Measurements from ENCODE around the gene GK. TPM values are rescaled to one million over a fixed set of nuclear protein-coding genes. Genes with fewer than 3 reads are reported as not detected.
A peak's percentile ranks its signal among the peaks of the same experiment; 100 is the strongest.
"Not testable (repeated sequence)": the region's sequence is repeated elsewhere in the genome, so short reads cannot be mapped to it uniquely, and the experiment has no call there.

Gene GK
- total RNA-seq, 6 experiments from 2014 or later, result 23.6 to 121 (median 73.2) TPM

DNA sequence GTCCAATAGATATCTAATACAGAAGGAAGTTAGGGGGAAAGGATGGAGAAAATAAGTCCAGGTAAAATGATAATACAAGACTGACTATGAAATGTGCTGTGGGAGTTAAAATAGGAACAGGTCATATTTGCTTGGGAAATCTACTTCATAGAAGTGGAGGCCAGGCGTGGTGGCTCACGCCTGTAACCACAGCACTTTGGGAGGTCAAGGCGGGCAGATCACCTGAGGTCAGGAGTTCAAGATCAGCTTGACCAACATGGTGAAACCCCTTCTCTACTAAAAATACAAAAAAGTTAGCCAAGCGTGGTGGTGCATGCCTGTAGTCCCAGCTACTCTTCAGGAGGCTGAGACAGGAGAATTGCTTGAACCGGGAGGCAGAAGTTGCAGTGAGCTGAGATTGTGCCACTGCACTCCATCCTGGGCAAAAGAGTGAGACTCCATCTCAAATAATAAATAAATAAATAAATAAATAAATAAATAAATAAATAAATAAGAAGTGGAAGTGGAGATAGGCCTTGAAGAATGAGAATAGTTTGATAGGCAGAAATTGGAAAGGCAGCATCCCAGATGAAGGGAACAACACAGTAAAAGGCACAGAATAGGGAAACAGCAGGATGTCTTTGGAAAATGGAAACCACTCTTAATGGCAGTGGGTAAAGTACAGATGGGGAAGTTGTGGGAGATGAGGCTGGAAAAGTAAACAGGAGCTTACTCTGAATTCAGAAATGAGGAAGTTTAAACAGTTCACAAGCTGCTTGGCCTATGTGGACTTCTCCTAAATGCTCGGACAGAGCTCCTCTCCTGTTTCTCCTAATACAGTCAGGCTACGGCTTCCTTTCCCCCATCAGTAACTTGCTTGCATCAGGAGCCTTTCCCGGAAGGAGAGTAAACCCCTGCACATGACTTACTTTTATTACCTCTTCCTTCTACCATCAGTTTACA is 15.1 kb upstream of the GK start:
- Histone ChIP-seq H3K9me3 (no peaks in the 10 kb centered on the region), H3K4me1 (peaks cover 0 to 6% (median 0%) of the 10 kb centered on the region in 4 donors), H3K4me3 (no peak overlapping the region), H3K36me3 (no peaks in the 10 kb centered on the region), H3K27ac (no peak overlapping the region), H3K27me3 (no peaks in the 10 kb centered on the region)
- DNase-seq (no peak), ATAC-seq (peak; percentile 24 to 70 (median 51))
- 77% methylated on average over 5 of the region's 8 CpGs for WGBS (ENCODE audit: insufficient coverage, low coverage, low lambda C conversion rate, missing lambda C conversion rate)
- TF ChIP-seq POLR2A (IDR thresholded peaks at IDR 0.05), result no peak
- TF ChIP-seq, protein P1, sequence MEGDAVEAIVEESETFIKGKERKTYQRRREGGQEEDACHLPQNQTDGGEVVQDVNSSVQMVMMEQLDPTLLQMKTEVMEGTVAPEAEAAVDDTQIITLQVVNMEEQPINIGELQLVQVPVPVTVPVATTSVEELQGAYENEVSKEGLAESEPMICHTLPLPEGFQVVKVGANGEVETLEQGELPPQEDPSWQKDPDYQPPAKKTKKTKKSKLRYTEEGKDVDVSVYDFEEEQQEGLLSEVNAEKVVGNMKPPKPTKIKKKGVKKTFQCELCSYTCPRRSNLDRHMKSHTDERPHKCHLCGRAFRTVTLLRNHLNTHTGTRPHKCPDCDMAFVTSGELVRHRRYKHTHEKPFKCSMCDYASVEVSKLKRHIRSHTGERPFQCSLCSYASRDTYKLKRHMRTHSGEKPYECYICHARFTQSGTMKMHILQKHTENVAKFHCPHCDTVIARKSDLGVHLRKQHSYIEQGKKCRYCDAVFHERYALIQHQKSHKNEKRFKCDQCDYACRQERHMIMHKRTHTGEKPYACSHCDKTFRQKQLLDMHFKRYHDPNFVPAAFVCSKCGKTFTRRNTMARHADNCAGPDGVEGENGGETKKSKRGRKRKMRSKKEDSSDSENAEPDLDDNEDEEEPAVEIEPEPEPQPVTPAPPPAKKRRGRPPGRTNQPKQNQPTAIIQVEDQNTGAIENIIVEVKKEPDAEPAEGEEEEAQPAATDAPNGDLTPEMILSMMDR (IDR thresholded peaks at IDR 0.05), result no peak
- intact Hi-C loops (cut with DNase I), result no loop called here

DNA sequence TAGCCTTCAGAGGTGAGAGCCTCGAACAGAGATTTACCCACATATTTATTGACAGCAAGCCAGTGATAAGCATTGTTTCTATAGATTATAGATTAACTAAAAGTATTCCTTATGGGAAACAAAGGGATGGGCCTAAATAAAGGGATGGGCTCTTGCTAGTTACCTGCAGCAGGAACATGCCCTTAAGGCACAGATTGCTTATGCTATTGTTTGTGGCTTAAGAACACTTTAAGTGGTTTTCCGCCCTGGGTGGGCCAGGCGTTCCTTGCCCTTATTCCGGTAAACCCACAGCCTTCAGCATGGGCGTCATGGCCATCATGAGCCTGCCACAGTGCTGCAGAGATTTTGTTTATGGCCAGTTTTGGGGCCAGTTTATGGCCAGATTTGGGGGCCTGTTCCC is 13.5 kb upstream of the GK start:
- H3K4me3 ChIP-seq; DNase-seq; H3K27ac ChIP-seq; intact Hi-C loops (cut with DNase I); H3K27me3 ChIP-seq; H3K9me3 ChIP-seq; ATAC-seq; H3K4me1 ChIP-seq; H3K36me3 ChIP-seq: not testable (repeated sequence)
- 25% methylated on average over 1 of the region's 5 CpGs for WGBS (ENCODE audit: insufficient coverage, low coverage, low lambda C conversion rate, missing lambda C conversion rate)

DNA sequence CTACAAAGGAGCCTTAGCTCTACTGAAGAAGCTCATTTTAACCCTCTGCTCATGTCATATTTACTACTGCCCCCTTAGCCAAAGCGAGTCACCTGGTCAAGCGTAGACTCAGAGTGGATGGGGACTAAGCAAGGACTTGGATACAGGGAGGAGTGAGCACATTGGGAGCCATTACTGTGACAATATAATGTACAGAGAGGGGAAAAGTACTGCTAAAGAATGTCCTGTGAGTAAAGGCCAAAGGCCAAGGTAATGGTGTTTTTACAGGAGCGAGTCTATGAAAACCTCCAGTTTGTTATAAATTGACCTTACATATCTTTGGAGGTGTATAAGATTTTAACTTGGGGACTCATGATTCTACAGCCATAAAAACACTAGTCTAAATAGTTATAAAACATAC is 10.6 kb upstream of the GK start:
- DNase-seq, result no peak
- Histone ChIP-seq H3K36me3 (no peaks in the 10 kb centered on the region), H3K27me3 (no peaks in the 10 kb centered on the region), H3K4me1 (peaks cover 0 to 6% (median 0%) of the 10 kb centered on the region in 4 donors), H3K27ac (peak overlapping the region in 2 of 3 donors; percentile 8 to 59), H3K4me3 (no peak overlapping the region), H3K9me3 (no peaks in the 10 kb centered on the region)
- ATAC-seq, result no peak
- 77% methylated on average over 2 of the region's 3 CpGs for WGBS (ENCODE audit: insufficient coverage, low coverage, low lambda C conversion rate, missing lambda C conversion rate)
- TF ChIP-seq, protein P1 (IDR thresholded peaks at IDR 0.05), result no peak
- no peak for TF ChIP-seq POLR2A (IDR thresholded peaks at IDR 0.05)
- intact Hi-C loops (cut with DNase I), result no loop called here

DNA sequence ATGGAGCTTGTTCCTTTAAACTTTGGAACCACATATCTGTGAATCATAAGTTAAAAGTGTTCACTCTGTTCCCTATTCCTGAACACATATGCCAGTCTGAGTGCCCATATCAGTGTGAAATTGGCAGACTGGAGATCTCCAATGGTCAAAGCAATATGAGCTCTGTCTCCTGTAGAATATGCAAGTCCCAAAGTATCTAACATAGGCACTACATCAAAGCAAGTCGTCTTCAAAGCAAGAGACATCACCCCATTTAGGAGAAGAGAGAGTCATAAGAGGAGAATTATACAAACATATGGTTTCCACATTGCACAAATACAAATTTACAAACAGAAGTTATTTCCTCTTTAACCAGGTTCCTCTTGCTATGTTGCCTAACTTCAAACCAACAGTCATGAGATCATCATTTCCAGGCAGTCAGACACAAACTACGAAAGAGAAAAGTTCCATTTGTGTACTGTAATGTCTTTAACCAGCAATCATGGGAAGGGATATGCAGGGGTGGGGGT is 9.9 kb upstream of the GK start:
- no peak for DNase-seq
- Histone ChIP-seq H3K27me3 (no peaks in the 10 kb centered on the region), H3K4me3 (no peak overlapping the region), H3K4me1 (peaks cover 0 to 6% (median 0%) of the 10 kb centered on the region in 4 donors), H3K9me3 (no peaks in the 10 kb centered on the region), H3K27ac (peak overlapping the region; percentile 39 to 59 (median 41)), H3K36me3 (no peaks in the 10 kb centered on the region)
- TF ChIP-seq, protein P1 (IDR thresholded peaks at IDR 0.05), result no peak
- no peak for TF ChIP-seq POLR2A (IDR thresholded peaks at IDR 0.05)
- ATAC-seq, result peak; percentile 61 to 89 (median 77)
- 28% methylated on average over 2 of the region's 2 CpGs for WGBS (ENCODE audit: insufficient coverage, low coverage, low lambda C conversion rate, missing lambda C conversion rate)
- intact Hi-C loops (cut with DNase I), result no loop called here

DNA sequence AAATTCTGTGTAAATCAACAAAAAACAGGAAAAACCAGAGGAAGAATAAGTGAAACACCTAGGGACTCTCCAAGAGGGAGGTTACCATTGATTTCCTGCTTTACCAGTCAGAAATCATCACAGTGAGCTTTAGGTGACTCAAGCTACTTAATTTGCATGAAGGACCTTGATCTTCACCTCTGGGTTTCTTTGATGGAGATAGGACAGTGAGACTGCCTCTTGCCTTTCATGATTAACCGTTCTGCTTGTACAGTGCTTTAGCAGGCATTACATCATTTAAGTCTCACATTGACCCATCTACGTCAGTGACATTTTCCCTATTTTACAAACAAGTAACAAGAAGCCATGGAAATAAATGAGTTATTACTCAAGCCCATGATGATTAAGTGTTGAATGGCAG is 3.4 kb upstream of the GK start:
- intact Hi-C loops (cut with DNase I), result no loop called here
- no peak for DNase-seq
- H3K4me1 ChIP-seq, result peaks cover 0 to 3% (median 0%) of the 10 kb centered on the region in 4 donors
- no peaks in the 10 kb centered on the region for H3K27me3 ChIP-seq
- WGBS (ENCODE audit: insufficient coverage, low coverage, low lambda C conversion rate, missing lambda C conversion rate), result 33% methylated on average over 2 of the region's 2 CpGs
- TF ChIP-seq POLR2A (IDR thresholded peaks at IDR 0.05), result peak; percentile 16
- TF ChIP-seq, protein P1 (IDR thresholded peaks at IDR 0.05), result no peak
- H3K27ac ChIP-seq, result peak overlapping the region in 2 of 3 donors; percentile 67 to 87
- no peaks in the 10 kb centered on the region for H3K36me3 ChIP-seq
- H3K4me3 ChIP-seq, result no peak overlapping the region
- H3K9me3 ChIP-seq, result no peaks in the 10 kb centered on the region
- peak in 3 of 4 donors; percentile 4 to 48 (median 5) for ATAC-seq

Data from right lobe of liver (tissue), 6 donors.